Renal cortex interstitium (tissue), 11 donors: ENCODE measurements around the gene SRGAP3. TPM values are rescaled to one million over a fixed set of nuclear protein-coding genes. Genes with fewer than 3 reads are reported as not detected.
A peak's percentile ranks its signal among the peaks of the same experiment; 100 is the strongest.

ENCODE experiments used
- DNase-seq, 11 donors: peaks; one replicate each; pipeline ENCODE4 v3.0.0-alpha.2; 2013; ENCODE audit warnings: low read depth in 9 of 11, low spot score in 4 of 11; ENCODE audit errors: extremely low read depth in 1 of 11
- polyA plus RNA-seq, 3 donors: library from polyadenylated mRNA; unstranded; fragments of 120-200 nt; gene quantifications; one replicate each; pipeline ENCODE4 v1.2.1, GENCODE V29; 2013; ENCODE audit not compliant: insufficient read length in 3 of 3

The SRGAP3 gene
- polyA plus RNA-seq, 3 donors = 15.0 to 28.4 (median 16.2) TPM

DNA sequence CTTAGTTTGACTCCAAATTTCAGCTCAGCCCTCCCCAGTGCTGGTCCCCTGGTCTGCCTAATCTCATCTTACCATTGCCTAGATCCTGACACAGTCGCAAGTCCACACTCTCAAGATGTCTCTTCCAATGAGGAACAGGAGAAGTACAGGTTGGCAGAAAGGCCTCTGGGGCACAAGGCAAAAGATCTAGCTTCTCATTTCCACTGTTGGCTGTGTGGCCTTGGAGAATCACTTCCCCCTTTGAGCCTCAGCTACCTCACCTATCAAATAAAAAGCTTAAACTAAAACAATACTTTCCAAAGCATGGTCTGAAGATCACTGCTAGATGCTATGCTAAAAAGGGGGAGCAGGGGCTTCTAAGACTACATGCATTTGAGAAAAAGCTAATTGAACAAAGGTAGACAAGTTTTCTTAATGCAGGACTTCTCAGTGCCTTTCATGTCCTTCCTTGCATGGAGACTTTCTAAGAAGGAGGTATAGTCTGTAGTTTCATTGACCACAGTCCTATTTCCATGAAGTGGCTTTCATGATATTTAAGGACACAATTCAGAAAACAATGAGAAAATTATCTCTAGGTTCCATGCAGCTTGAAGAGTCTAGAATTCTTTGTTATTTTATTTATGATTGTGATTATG, 168.1 kb downstream of the SRGAP3 start:
- no peak for DNase-seq

DNA sequence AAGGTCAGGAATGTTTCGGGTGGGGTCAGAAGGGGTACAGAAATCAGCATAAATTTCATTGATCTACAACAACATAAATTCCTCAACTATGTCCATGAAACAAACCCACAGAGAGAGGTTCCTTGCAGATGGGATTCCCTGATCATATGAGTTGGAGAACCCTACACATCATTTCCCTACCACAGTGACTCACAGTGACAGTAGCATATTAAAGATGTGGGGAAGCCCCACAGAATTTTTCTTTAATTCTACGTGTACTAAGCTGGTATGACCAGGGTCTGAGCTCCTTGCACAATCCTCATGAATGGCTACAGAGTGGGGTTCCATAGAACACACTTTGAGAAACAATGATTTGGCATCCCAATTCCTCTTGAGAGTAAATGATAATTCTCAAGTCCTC, 169.3 kb downstream of the SRGAP3 start:
- DNase-seq = no peak

- DNase-seq = no peak
Observed at GRCh38 chr3:9079676-9080075, 169.8 kb downstream of the SRGAP3 start.

DNA sequence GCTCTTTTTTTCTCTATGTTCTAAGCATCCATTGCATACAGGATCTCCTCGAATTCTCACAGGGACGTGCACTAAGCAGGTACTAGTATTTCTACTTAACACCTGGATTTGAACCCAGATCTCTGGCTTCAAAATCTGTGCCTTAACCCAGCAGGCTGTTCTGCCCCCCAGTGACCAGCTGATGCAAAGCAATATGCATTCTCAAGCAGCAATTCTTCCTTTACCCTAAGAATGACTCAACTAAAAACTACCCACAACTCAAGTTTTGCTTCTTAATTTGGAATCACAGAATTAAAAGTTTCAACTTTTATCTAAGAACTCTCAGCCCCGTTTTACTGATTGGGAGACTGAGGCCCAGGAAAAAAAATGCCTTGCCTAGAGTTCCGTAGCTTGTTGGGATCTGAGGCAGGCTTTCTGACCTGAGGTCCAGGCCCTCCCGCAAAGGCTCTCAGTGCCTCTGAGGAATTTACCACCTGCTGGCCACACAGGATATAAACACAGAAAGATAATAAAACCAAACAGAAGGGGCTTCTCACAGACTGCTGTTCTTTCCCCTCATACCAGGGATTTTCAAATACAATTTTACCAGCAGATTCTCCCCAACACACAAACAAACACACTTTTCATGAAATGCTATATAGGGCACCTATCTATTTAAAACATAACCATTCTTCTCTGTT, 170.7 kb downstream of the SRGAP3 start:
- no peak for DNase-seq

DNA sequence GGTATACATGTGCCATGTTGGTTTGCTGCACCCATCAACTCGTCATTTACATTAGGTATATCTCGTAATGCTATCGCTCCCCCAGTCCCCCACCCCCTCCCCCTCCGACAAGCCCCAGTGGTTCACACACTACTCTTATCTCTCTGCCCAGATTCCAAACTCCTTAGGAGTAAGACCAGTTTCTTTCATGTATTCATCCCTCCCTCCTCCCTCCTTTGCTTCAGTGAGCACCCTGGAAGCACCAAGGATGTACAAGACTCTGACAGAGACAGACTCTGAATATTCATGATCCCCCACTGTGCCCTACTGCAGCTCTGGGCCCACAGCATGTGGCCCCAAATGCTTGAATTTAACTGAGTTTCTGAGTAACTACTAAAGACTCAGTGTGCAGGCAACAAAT, 172.4 kb downstream of the SRGAP3 start:
- DNase-seq = no peak

GRCh38 chr3:9075762-9076161, 173.7 kb downstream of the SRGAP3 start:
- no peak for DNase-seq

- no peak for DNase-seq
Observed at GRCh38 chr3:9074079-9074478, 175.4 kb downstream of the SRGAP3 start.

DNA sequence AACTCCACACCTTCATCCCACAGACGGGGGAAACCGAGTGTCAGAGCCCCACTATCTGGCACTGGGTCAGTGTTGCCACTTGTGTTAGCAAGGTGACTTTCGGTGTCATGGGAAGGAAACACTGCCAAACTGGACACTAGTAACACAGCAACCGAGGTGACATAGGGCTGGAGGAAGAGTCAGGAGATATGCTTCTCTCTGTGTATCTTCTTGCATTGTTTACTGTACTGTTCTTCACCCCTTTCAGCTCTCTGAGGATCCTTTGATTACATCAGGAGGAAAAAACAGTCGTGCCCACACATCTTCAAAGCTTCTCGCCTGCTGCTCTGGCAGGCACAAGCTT, 176.8 kb downstream of the SRGAP3 start:
- DNase-seq = no peak

- DNase-seq = no peak
Observed at GRCh38 chr3:9071936-9072666, 177.3 kb downstream of the SRGAP3 start.

DNA sequence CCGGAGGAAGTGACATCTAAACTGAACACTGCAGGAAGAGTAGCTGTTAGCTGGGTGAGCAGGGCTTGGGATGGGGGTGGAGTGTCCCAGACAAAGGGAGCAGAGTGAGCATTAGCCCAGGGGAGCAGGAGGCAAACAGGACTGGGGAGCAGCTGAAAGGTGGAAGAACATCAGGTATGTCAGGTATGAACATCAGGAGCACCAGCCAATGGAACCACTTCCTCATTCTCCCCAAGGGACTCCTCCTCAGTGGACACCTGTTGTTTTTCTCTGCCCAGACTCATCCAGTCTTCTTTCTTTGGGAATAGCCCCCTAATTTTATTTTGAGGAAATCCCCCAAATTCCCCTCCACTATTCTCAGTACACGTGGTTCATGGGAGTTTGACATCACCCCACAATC, 178.5 kb downstream of the SRGAP3 start:
- DNase-seq = no peak

GRCh38 chr3:9069971-9070370, 179.5 kb downstream of the SRGAP3 start:
- no peak for DNase-seq

GRCh38 chr3:9068051-9068450, 181.4 kb downstream of the SRGAP3 start:
- peak in 6 of 11 donors; percentile 19 to 50 (median 40) for DNase-seq

GRCh38 chr3:9067352-9067975, 182.0 kb downstream of the SRGAP3 start:
- DNase-seq = peak in 6 of 11 donors; percentile 15 to 38 (median 28)

DNA sequence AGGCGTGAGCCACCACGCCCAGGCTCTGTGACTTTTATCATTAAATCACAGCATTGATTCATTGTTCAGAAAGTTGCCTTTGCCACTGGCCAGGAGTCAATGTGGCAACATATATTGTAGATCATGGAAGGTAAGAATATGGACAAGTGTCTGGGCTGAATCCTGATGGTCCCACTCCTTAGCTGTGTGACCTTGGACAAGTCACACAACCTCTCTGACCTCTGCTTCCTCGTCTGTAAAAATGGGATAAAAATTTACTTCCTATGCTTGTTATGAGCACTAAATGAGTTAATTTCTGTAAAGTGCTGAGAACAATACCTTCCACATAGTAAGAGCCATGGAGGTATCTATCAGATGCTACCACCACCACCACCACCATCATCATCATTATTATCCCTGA, 182.7 kb downstream of the SRGAP3 start:
- no peak for DNase-seq

GRCh38 chr3:9066141-9066540, 183.3 kb downstream of the SRGAP3 start:
- no peak for DNase-seq

- no peak for DNase-seq
Observed at GRCh38 chr3:9064850-9065249, 184.6 kb downstream of the SRGAP3 start.

GRCh38 chr3:9064251-9064650, 185.2 kb downstream of the SRGAP3 start:
- DNase-seq = no peak

GRCh38 chr3:9062570-9062969, 186.9 kb downstream of the SRGAP3 start:
- DNase-seq = no peak

DNA sequence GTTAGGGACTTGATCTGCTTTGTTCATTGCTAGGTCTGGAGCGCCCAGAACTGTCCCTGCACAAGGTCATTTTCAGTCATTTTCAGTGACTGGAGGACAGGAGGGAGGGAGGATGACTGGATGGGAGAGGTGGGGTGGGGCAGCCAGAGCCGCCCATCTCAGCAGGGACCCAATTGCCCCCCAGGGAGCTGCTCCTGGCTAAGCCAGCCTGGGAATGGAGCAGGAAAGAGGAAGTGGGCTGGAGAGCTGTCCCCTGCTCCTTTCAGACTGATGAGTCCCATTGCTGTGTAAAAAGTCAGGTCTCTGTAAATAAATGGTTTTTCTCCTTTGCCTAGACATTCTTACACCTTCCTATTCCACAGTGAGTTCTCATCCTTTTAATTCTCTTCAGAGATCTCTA, 187.8 kb downstream of the SRGAP3 start:
- DNase-seq = no peak
